ENCODE data around the gene ZMYND11.
"Not testable (repeated sequence)": the region's sequence is repeated elsewhere in the genome, so short reads cannot be mapped to it uniquely, and the experiment has no call there.

ZMYND11 gene

GRCh38 chr10:173741-174140 lies 38.5 kb downstream of the ZMYND11 start:
- H3K9me3 ChIP-seq (ENCODE audit: control insufficient read depth, insufficient read depth, low read length), result no peaks in the 10 kb centered on the region
- no peaks in the 10 kb centered on the region for H3K36me3 ChIP-seq (ENCODE audit: control insufficient read depth, insufficient read depth, low read length)
- WGBS (ENCODE audit: insufficient coverage, insufficient read length), result no CpG with 5 or more reads among the region's 4 CpGs
- no peak overlapping the region for H3K27ac ChIP-seq (ENCODE audit: low read length)
- H3K4me3 ChIP-seq (ENCODE audit: low read length), result no peak overlapping the region
- no peaks in the 10 kb centered on the region for H3K27me3 ChIP-seq (ENCODE audit: control insufficient read depth, insufficient read depth, low read length)
- H3K4me1 ChIP-seq (ENCODE audit: control insufficient read depth, insufficient read depth, low read length), result no peaks in the 10 kb centered on the region
- DNase-seq (ENCODE audit: low read depth, low spot score), result no peak

DNA sequence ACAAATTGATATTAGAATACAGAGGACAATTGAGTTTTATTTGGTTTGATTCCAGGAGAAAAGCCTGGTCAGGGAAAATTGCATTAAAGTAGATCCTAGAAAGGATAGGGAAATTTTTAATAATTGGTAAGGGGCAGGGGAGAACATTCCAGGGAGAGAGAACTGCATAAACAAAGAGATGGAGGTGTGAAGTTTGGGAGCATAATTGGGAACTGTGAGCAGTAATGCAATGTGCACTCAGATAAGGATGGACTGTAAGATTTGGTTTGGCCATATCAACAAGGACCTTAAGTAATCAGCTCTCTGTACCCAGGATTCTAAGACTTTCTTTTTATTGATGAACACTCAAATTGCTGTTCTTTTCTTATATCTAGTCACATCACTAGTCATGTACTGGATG lies 41.4 kb downstream of the ZMYND11 start:
- Histone ChIP-seq H3K4me1 (ENCODE audit: control insufficient read depth, insufficient read depth, low read length) (no peaks in the 10 kb centered on the region), H3K27me3 (ENCODE audit: control insufficient read depth, insufficient read depth, low read length) (no peaks in the 10 kb centered on the region), H3K4me3 (ENCODE audit: low read length) (no peak overlapping the region), H3K36me3 (ENCODE audit: control insufficient read depth, insufficient read depth, low read length) (no peaks in the 10 kb centered on the region), H3K9me3 (ENCODE audit: control insufficient read depth, insufficient read depth, low read length) (no peaks in the 10 kb centered on the region), H3K27ac (ENCODE audit: low read length) (no peak overlapping the region)
- DNase-seq (ENCODE audit: low read depth, low spot score), result no peak

DNA sequence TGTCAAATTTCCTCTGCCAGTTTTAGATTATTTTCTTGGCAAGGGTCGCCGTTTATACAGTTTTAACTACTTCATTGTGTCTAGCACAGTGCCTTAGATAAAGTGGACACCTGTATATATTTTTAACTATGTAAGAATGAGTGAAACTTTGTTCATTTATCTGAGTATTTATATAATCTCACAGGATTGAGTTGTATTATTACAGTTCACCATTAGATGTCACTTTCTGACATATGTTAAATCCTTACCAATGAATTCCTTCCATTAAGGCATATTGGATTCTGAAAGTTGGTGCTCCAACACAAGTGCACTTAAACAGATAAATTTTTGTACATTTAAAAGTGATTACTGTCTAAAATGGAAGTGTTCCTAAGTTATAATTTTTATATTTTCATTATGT lies 43.0 kb downstream of the ZMYND11 start:
- H3K36me3 ChIP-seq (ENCODE audit: control insufficient read depth, insufficient read depth, low read length), result no peaks in the 10 kb centered on the region
- DNase-seq (ENCODE audit: low read depth, low spot score), result no peak
- H3K9me3 ChIP-seq (ENCODE audit: control insufficient read depth, insufficient read depth, low read length), result no peaks in the 10 kb centered on the region
- no peak overlapping the region for H3K4me3 ChIP-seq (ENCODE audit: low read length)
- no peak overlapping the region for H3K27ac ChIP-seq (ENCODE audit: low read length)
- H3K27me3 ChIP-seq (ENCODE audit: control insufficient read depth, insufficient read depth, low read length), result no peaks in the 10 kb centered on the region
- WGBS (ENCODE audit: insufficient coverage, insufficient read length), result no CpG with 5 or more reads among the region's 2 CpGs
- H3K4me1 ChIP-seq (ENCODE audit: control insufficient read depth, insufficient read depth, low read length), result no peaks in the 10 kb centered on the region

DNA sequence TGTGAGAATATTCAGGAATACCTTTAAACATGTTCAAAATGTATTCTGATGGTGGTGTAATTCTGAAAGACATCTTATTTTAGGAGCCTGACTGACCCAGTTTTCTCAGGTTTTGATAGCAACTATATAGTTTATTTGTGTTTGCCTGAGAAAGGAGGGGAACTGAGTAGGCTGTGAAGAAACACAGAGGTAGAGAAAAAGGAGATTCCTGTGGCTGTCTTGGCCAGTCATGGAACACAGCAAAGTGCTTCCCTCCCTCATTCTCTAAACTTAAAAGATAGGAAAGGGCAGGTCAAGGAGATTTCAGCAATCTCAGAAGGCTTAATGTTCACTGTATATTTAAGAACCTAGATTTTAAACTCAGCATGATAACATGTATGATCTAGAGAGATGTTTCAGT lies 43.5 kb downstream of the ZMYND11 start:
- Histone ChIP-seq H3K9me3 (ENCODE audit: control insufficient read depth, insufficient read depth, low read length) (no peaks in the 10 kb centered on the region), H3K27ac (ENCODE audit: low read length) (no peak overlapping the region), H3K27me3 (ENCODE audit: control insufficient read depth, insufficient read depth, low read length) (no peaks in the 10 kb centered on the region), H3K36me3 (ENCODE audit: control insufficient read depth, insufficient read depth, low read length) (no peaks in the 10 kb centered on the region), H3K4me1 (ENCODE audit: control insufficient read depth, insufficient read depth, low read length) (no peaks in the 10 kb centered on the region), H3K4me3 (ENCODE audit: low read length) (no peak overlapping the region)
- DNase-seq (ENCODE audit: low read depth, low spot score), result no peak

DNA sequence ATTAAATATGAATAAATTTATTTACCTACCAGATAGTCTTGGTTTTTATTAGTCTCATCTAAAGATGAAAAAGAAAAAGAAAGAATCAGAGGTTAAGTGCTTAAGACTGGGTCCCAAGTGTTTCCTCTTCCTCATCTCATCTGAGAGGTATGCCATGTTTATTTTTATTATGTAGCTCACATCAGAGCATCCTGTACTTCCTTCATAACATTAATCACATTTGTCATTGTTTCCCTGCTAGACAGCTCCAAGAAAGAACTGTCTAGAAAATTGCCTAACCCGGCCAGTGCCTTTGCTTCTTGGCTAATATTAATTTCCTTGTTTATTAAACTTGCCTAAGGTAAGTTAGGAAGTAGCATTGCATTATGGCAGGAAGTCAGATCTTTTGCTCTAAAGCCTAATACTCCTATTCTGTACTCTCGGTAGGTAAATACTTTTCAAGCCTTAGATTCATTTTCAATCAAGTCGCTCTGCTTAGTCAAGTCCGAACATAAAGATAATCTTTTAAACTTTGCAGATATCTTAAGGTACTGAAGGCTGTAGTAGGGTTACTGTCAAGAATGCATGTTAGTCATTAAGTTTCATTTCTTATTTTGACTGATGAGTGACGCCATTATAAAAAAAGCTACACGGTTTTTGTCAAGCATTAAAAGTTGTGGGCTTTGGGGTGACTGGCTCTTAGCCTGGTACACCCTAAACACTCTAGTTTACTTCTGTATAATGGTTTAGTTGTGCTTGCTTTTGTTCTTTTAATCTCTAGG lies 47.4 kb downstream of the ZMYND11 start:
- Histone ChIP-seq H3K4me3 (ENCODE audit: low read length) (no peak overlapping the region), H3K36me3 (ENCODE audit: control insufficient read depth, insufficient read depth, low read length) (no peaks in the 10 kb centered on the region), H3K27me3 (ENCODE audit: control insufficient read depth, insufficient read depth, low read length) (no peaks in the 10 kb centered on the region), H3K4me1 (ENCODE audit: control insufficient read depth, insufficient read depth, low read length) (no peaks in the 10 kb centered on the region), H3K27ac (ENCODE audit: low read length) (no peak overlapping the region), H3K9me3 (ENCODE audit: control insufficient read depth, insufficient read depth, low read length) (no peaks in the 10 kb centered on the region)
- no peak for DNase-seq (ENCODE audit: low read depth, low spot score)
- no CpG with 5 or more reads among the region's 6 CpGs for WGBS (ENCODE audit: insufficient coverage, insufficient read length)

DNA sequence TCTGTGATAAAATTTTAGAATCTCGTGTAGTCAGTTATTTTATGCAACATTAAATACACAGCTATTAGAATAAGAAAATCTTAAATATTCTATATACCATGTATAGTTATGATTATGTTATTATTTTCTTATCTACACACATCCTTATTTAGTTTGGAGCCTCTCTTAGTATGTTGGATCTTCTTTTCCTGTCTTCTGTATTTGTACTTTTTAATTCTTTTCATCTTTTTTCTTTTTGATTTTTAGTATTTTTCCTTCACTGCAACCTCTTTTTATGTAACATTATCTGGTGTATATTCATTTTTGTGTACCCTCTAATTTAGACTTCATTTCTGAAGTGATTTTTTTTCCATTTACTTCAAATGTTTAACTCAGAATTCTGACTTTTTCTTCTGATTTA lies 48.9 kb downstream of the ZMYND11 start:
- Histone ChIP-seq H3K4me1 (ENCODE audit: control insufficient read depth, insufficient read depth, low read length) (no peaks in the 10 kb centered on the region), H3K27me3 (ENCODE audit: control insufficient read depth, insufficient read depth, low read length) (no peaks in the 10 kb centered on the region), H3K27ac (ENCODE audit: low read length) (no peak overlapping the region), H3K9me3 (ENCODE audit: control insufficient read depth, insufficient read depth, low read length) (no peaks in the 10 kb centered on the region), H3K36me3 (ENCODE audit: control insufficient read depth, insufficient read depth, low read length) (no peaks in the 10 kb centered on the region), H3K4me3 (ENCODE audit: low read length) (no peak overlapping the region)
- WGBS (ENCODE audit: insufficient coverage, insufficient read length), result no CpG with 5 or more reads among the region's 1 CpG
- no peak for DNase-seq (ENCODE audit: low read depth, low spot score)

DNA sequence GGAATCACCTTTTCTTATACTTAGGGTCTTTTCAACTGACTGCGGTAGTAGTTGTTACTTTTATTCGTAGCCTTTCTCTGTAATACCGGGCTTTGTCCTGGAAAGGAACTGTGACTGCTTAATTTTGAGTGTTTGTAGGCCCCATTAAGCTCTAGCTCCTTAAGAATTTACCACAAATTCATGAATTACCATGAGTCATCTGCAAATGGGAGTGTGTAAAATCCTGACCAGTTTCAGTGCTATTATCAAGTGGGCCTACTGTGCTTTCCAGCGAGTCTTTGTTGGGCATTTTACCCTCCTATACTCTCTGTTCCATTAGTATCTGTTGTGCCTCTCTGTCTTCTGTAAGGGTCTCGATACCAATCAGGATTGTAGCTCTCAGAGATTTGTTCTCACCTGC lies 49.7 kb downstream of the ZMYND11 start:
- Histone ChIP-seq H3K9me3 (ENCODE audit: control insufficient read depth, insufficient read depth, low read length) (no peaks in the 10 kb centered on the region), H3K36me3 (ENCODE audit: control insufficient read depth, insufficient read depth, low read length) (no peaks in the 10 kb centered on the region), H3K27ac (ENCODE audit: low read length) (no peak overlapping the region), H3K4me1 (ENCODE audit: control insufficient read depth, insufficient read depth, low read length) (no peaks in the 10 kb centered on the region), H3K4me3 (ENCODE audit: low read length) (no peak overlapping the region), H3K27me3 (ENCODE audit: control insufficient read depth, insufficient read depth, low read length) (no peaks in the 10 kb centered on the region)
- no peak for DNase-seq (ENCODE audit: low read depth, low spot score)
- no CpG with 5 or more reads among the region's 5 CpGs for WGBS (ENCODE audit: insufficient coverage, insufficient read length)

DNA sequence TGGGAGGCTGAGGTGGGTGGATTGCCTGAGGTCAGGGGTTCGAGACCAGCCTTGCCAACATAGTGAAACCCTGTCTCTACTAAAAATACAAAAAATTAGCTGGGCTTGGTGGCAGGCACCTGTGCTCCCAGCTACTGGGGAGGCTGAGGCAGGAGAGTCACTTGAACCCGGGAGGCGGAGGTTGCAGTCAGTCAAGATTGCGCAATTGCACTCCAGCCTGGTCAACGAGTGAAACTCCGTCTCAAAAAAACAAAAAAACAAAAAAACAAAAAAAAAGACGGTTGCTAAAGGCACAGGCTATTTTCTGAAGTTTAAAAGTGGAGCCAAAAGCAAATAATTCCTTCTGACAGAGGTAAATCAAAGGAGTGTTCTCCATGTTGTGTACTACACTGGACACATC lies 50.3 kb downstream of the ZMYND11 start:
- not testable (repeated sequence) for H3K36me3 ChIP-seq (ENCODE audit: control insufficient read depth, insufficient read depth, low read length); H3K4me1 ChIP-seq (ENCODE audit: control insufficient read depth, insufficient read depth, low read length); DNase-seq (ENCODE audit: low read depth, low spot score); H3K9me3 ChIP-seq (ENCODE audit: control insufficient read depth, insufficient read depth, low read length); H3K4me3 ChIP-seq (ENCODE audit: low read length); H3K27me3 ChIP-seq (ENCODE audit: control insufficient read depth, insufficient read depth, low read length); H3K27ac ChIP-seq (ENCODE audit: low read length)
- no CpG with 5 or more reads among the region's 7 CpGs for WGBS (ENCODE audit: insufficient coverage, insufficient read length)

DNA sequence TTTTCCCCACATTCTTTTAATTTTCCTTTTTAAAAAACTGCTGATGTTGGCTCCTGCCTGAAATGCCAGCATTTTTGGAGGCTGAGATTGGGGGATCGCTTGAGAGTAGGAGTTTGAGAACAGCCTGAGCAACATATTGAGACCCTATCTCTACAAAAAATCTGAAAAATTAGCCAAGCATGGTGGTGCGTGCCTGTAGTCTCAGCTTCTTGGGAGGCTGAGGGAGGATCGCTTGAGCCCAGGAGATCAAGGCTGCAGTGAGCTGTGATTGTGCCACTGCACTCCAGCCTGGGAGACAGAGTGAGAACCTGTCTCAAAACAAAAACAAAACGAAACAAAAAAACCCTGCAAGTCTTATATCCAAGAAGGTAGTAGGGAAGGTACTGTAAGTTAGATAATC lies 51.7 kb downstream of the ZMYND11 start:
- no peaks in the 10 kb centered on the region for H3K9me3 ChIP-seq (ENCODE audit: control insufficient read depth, insufficient read depth, low read length)
- H3K4me1 ChIP-seq (ENCODE audit: control insufficient read depth, insufficient read depth, low read length), result no peaks in the 10 kb centered on the region
- H3K4me3 ChIP-seq (ENCODE audit: low read length), result no peak overlapping the region
- no peak for DNase-seq (ENCODE audit: low read depth, low spot score)
- H3K36me3 ChIP-seq (ENCODE audit: control insufficient read depth, insufficient read depth, low read length), result no peaks in the 10 kb centered on the region
- H3K27me3 ChIP-seq (ENCODE audit: control insufficient read depth, insufficient read depth, low read length), result no peaks in the 10 kb centered on the region
- no peak overlapping the region for H3K27ac ChIP-seq (ENCODE audit: low read length)
- WGBS (ENCODE audit: insufficient coverage, insufficient read length), result no CpG with 5 or more reads among the region's 4 CpGs

- Histone ChIP-seq H3K27ac (ENCODE audit: low read length) (no peak overlapping the region), H3K4me3 (ENCODE audit: low read length) (no peak overlapping the region), H3K36me3 (ENCODE audit: control insufficient read depth, insufficient read depth, low read length) (no peaks in the 10 kb centered on the region), H3K27me3 (ENCODE audit: control insufficient read depth, insufficient read depth, low read length) (no peaks in the 10 kb centered on the region), H3K4me1 (ENCODE audit: control insufficient read depth, insufficient read depth, low read length) (no peaks in the 10 kb centered on the region), H3K9me3 (ENCODE audit: control insufficient read depth, insufficient read depth, low read length) (no peaks in the 10 kb centered on the region)
- DNase-seq (ENCODE audit: low read depth, low spot score), result no peak
- WGBS (ENCODE audit: insufficient coverage, insufficient read length), result 100% methylated on average over 1 of the region's 2 CpGs
Measured at GRCh38 chr10:188546-188945, 53.3 kb downstream of the ZMYND11 start.

- DNase-seq (ENCODE audit: low read depth, low spot score), result no peak
- Histone ChIP-seq H3K27ac (ENCODE audit: low read length) (no peak overlapping the region), H3K4me1 (ENCODE audit: control insufficient read depth, insufficient read depth, low read length) (no peaks in the 10 kb centered on the region), H3K36me3 (ENCODE audit: control insufficient read depth, insufficient read depth, low read length) (no peaks in the 10 kb centered on the region), H3K4me3 (ENCODE audit: low read length) (no peak overlapping the region), H3K27me3 (ENCODE audit: control insufficient read depth, insufficient read depth, low read length) (no peaks in the 10 kb centered on the region), H3K9me3 (ENCODE audit: control insufficient read depth, insufficient read depth, low read length) (no peaks in the 10 kb centered on the region)
- no CpG with 5 or more reads among the region's 8 CpGs for WGBS (ENCODE audit: insufficient coverage, insufficient read length)
Measured at GRCh38 chr10:190216-190615, 55.0 kb downstream of the ZMYND11 start.
